ENCODE data around the gene DNAL1. TPM values are rescaled to one million over a fixed set of nuclear protein-coding genes. Genes with fewer than 3 reads are reported as not detected.
A peak's percentile ranks its signal among the peaks of the same experiment; 100 is the strongest.

Gene DNAL1
- total and polyA plus RNA-seq, 2 donors = 6.3 to 13.3 TPM

- no peak for DNase-seq (ENCODE audit: extremely low spot score)
- Histone ChIP-seq H3K4me1 (ENCODE audit: insufficient read depth) (no peaks in the 10 kb centered on the region), H3K4me3 (ENCODE audit: low read depth, low read length) (no peak overlapping the region), H3K36me3 (ENCODE audit: insufficient read depth) (peaks cover 12% of the 10 kb centered on the region), H3K27ac (ENCODE audit: low read depth) (no peak overlapping the region)
- 46% methylated on average over 20 of the region's 20 CpGs for WGBS
These were observed 73.1 kb downstream of the DNAL1 start for GRCh38 chr14:73717711-73718417.

- no peak for DNase-seq (ENCODE audit: extremely low spot score)
- Histone ChIP-seq H3K4me3 (ENCODE audit: low read depth, low read length) (no peak overlapping the region), H3K36me3 (ENCODE audit: insufficient read depth) (peaks cover 12% of the 10 kb centered on the region), H3K27ac (ENCODE audit: low read depth) (no peak overlapping the region), H3K4me1 (ENCODE audit: insufficient read depth) (no peaks in the 10 kb centered on the region)
- 44% methylated on average over 55 of the region's 55 CpGs for WGBS
These were observed 73.8 kb downstream of the DNAL1 start for GRCh38 chr14:73718418-73719251.

DNA sequence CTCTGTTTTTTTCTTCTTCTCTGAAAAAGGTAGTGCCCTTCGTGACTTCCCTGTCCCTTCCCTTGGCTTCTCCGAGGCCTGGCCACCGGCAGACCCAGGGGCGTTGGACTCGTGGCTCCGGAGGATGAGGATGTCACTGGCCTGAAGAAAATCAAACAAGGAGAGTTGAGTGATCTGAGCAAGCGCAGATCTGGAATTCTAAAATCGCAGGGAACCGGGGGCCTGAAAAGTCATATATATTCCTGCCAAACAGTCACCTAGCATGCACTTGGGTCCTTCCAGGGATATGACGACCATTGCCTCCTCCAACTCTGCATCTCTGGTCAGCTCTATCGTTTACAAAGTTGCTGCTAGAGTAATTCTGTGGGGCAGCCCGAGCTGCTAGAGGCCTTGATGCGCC, 74.6 kb downstream of the DNAL1 start:
- Histone ChIP-seq H3K4me3 (ENCODE audit: low read depth, low read length) (no peak overlapping the region), H3K36me3 (ENCODE audit: insufficient read depth) (peaks cover 14% of the 10 kb centered on the region), H3K4me1 (ENCODE audit: insufficient read depth) (no peaks in the 10 kb centered on the region), H3K27ac (ENCODE audit: low read depth) (peak overlapping the region; percentile 14)
- 76% methylated on average over 13 of the region's 13 CpGs for WGBS
- DNase-seq (ENCODE audit: extremely low spot score) = no peak

DNA sequence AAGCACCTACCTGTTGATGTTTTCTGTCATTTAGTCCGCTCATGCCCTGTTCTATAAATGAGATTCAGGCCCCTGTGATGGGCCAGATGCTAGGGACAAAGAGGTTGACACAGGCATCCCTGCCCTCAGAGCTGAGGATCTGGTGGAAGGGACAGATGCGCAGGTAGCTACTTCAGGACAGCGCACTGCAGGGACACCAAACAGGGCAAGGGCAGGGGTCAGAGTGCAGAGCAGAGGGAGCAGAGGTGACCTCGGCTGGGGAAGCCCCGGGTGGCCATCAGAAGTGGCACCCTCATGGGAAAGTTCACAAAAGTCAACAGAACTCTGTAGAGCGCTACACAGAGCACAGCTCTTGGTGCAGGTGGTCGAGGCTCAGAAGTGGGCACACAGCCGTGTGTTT, 75.0 kb downstream of the DNAL1 start:
- WGBS = 91% methylated on average over 8 of the region's 8 CpGs
- DNase-seq (ENCODE audit: extremely low spot score) = no peak
- Histone ChIP-seq H3K4me3 (ENCODE audit: low read depth, low read length) (no peak overlapping the region), H3K4me1 (ENCODE audit: insufficient read depth) (no peaks in the 10 kb centered on the region), H3K36me3 (ENCODE audit: insufficient read depth) (peaks cover 14% of the 10 kb centered on the region), H3K27ac (ENCODE audit: low read depth) (peak overlapping the region; percentile 14)

GRCh38 chr14:73720636-73721035, 75.8 kb downstream of the DNAL1 start:
- H3K27ac ChIP-seq (ENCODE audit: low read depth) = no peak overlapping the region
- DNase-seq (ENCODE audit: extremely low spot score) = no peak
- no peaks in the 10 kb centered on the region for H3K4me1 ChIP-seq (ENCODE audit: insufficient read depth)
- H3K36me3 ChIP-seq (ENCODE audit: insufficient read depth) = peaks cover 14% of the 10 kb centered on the region
- H3K4me3 ChIP-seq (ENCODE audit: low read depth, low read length) = no peak overlapping the region

DNA sequence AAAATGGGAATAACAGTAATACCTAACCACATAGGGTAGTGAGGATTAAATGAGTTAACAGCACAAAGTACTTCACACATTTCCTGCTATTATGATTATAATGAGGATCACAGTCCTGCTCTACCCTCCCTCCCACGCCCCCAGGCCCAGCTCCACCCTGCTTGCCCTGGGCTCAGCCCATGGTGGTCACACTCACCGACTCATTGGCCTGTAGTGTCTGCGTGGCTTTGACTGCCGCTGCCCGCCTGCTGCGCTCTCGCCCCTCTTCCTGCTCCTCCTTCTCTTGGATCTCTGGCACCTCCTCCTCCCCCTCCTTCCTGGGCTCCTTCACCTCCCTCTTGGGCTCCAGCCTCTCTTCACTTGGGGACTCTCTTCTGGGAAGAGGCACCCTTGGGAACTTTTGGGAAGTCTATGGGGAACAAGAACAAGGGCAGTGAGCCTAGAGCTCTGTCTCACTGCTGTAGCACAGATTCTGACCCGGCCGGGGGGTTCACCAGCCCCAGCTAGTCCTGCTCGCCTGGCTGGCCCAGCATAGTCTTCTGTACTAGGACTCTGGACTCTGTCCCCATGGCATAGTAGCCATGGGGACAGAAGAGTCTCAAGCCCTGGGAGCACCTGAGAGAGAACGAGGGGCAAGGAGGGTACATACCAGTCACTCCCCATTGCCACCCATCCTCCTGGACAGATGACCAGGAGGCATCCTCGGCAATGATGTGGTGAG, 76.5 kb downstream of the DNAL1 start:
- Histone ChIP-seq H3K4me1 (ENCODE audit: insufficient read depth) (no peaks in the 10 kb centered on the region), H3K27ac (ENCODE audit: low read depth) (no peak overlapping the region), H3K4me3 (ENCODE audit: low read depth, low read length) (no peak overlapping the region), H3K36me3 (ENCODE audit: insufficient read depth) (peaks cover 14% of the 10 kb centered on the region)
- DNase-seq (ENCODE audit: extremely low spot score) = no peak
- 84% methylated on average over 12 of the region's 12 CpGs for WGBS

DNA sequence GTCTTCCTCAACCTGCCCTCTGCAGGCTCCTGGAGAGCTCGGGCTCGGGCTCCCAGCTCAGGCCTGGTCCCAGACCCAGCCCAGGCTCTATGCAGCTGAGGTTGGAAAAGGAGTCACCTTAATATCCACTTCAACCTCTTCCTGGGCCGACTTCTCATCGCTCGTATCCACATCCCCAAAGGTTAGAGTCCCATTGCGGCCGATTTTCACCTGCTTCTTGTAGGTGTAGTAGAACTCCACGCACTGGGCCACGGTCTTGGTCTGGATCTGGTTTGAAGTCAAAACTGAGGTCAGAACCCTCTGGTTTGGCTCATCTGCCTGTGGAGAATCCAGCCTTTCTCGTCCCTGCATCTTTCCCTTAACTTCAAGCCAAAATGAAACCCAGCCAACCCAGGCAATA, 77.8 kb downstream of the DNAL1 start:
- no peak overlapping the region for H3K27ac ChIP-seq (ENCODE audit: low read depth)
- H3K4me1 ChIP-seq (ENCODE audit: insufficient read depth) = no peaks in the 10 kb centered on the region
- WGBS = 88% methylated on average over 10 of the region's 10 CpGs
- H3K4me3 ChIP-seq (ENCODE audit: low read depth, low read length) = no peak overlapping the region
- no peak for DNase-seq (ENCODE audit: extremely low spot score)
- peaks cover 14% of the 10 kb centered on the region for H3K36me3 ChIP-seq (ENCODE audit: insufficient read depth)

DNA sequence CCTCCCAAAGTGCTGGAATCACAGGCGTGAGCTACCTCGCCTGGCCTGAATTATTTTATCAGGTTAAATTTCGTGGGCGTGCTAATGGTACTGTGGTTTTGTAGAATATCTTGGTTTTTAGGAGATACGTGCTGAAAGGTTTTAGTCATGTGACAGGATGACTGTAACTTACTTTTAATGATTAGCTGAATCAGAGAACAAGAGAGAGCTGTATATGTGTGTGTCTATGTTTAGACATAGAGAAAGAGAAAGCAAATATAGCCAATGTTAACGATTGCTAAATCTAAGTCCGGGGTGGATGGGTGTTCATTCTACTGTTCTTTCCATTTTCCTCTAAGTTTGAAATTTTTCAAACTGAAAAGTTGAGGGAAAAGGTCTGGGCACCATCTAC, 78.6 kb downstream of the DNAL1 start:
- H3K4me3 ChIP-seq (ENCODE audit: low read depth, low read length) = no peak overlapping the region
- no peak for DNase-seq (ENCODE audit: extremely low spot score)
- WGBS = 73% methylated on average over 7 of the region's 7 CpGs
- H3K27ac ChIP-seq (ENCODE audit: low read depth) = no peak overlapping the region
- peaks cover 9% of the 10 kb centered on the region for H3K36me3 ChIP-seq (ENCODE audit: insufficient read depth)
- H3K4me1 ChIP-seq (ENCODE audit: insufficient read depth) = no peaks in the 10 kb centered on the region

DNA sequence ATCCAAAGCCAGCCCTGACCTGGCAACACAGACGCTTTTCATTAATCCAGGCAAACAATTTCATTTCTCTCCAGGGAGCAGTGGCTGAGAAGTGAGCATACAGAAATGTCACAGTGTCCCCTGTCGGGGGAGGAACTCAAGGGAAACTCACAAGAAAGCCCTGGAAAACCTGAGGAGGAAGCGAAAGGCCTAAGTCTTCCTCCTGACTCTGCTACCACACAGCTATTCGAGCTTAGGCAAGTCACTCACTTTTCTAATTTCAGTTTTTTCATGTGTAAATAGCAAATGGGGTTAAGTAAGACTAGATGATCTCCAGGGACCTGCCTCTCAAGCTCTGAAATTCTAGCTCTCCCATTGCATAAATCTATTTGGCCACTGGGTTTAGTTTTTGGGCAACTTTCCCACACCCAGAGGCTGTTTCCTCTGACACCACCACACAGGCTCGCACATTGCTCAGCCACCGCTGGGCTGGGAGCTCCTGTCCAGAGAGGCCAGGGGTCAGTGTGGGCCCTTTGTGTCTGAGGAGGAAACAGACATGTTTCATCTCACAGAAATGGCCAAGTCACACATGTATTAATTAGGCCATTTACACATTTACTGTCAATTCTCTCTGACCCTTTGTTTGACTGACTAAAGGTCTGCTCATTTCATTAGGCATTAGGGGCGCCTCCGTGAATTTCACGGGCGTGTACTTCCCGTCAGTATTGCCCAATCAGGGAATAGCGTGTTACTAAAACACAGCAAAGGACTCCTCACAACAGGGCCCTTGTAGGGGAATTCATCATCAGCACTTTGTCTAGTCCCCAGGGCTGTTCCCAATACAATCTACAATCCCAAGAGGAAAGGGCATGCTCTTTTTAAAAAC, 79.2 kb downstream of the DNAL1 start:
- WGBS = 45% methylated on average over 12 of the region's 12 CpGs
- no peak for DNase-seq (ENCODE audit: extremely low spot score)
- H3K36me3 ChIP-seq (ENCODE audit: insufficient read depth) = peaks cover 6% of the 10 kb centered on the region
- no peaks in the 10 kb centered on the region for H3K4me1 ChIP-seq (ENCODE audit: insufficient read depth)
- H3K4me3 ChIP-seq (ENCODE audit: low read depth, low read length) = no peak overlapping the region
- H3K27ac ChIP-seq (ENCODE audit: low read depth) = peak overlapping the region; percentile 7

- Histone ChIP-seq H3K4me3 (ENCODE audit: low read depth, low read length) (no peak overlapping the region), H3K36me3 (ENCODE audit: insufficient read depth) (peaks cover 4% of the 10 kb centered on the region), H3K27ac (ENCODE audit: low read depth) (no peak overlapping the region), H3K4me1 (ENCODE audit: insufficient read depth) (no peaks in the 10 kb centered on the region)
- no peak for DNase-seq (ENCODE audit: extremely low spot score)
- WGBS = 87% methylated on average over 2 of the region's 2 CpGs
These were observed 79.9 kb downstream of the DNAL1 start for GRCh38 chr14:73724696-73725095.

DNA sequence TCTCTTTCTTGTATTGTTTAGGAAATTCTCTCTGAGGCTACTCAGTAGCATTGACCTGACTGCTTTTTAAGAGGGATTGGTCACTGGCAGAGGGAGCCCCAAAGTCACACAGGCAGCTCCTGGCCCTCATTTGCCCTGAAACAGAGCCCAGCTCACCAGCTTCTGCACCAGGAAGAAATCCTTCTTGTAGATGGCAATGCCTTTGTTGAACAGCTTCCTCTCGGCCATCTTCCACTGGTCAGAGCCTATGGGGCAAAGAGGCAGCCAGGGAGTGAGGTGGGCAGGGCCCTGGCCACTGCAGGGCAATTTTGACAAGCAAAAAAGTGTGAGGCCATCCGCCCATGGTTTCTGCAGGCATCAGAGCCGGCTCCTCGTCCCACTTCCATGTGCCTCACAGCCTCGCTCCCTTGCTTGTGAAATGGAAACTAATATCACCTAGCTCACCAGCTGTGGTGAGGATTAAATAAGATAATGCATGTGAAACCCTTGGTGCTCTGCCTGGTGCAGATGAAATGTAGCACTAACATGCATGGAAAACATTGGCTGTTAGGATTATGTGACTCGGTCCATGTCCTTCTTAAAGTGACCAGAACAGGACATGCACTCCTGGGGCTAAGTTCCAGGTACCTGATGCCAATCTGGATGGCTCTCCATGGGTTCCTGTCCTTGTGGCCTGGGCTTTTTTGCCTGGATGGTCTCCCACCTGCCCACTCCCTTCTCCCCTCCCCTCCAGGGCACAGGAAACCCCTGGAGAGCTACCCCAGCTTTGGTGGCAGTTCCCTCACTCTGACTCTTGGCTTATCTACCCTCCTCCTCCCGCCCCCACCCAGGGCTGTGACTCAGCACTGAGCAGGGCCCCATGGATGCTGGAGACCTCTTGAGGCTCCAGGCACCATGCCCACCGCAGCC, 80.6 kb downstream of the DNAL1 start:
- DNase-seq (ENCODE audit: extremely low spot score) = no peak
- Histone ChIP-seq H3K36me3 (ENCODE audit: insufficient read depth) (peaks cover 4% of the 10 kb centered on the region), H3K4me3 (ENCODE audit: low read depth, low read length) (no peak overlapping the region), H3K27ac (ENCODE audit: low read depth) (no peak overlapping the region), H3K4me1 (ENCODE audit: insufficient read depth) (no peaks in the 10 kb centered on the region)
- WGBS = 75% methylated on average over 8 of the region's 8 CpGs

All from urinary bladder (tissue), 4 donors.